ENCODE data around the gene FGF11. TPM values are rescaled to one million over a fixed set of nuclear protein-coding genes. Genes with fewer than 3 reads are reported as not detected.
A peak's percentile ranks its signal among the peaks of the same experiment; 100 is the strongest.

The FGF11 gene
- total and polyA plus RNA-seq, 12 donors: 10.2 to 76.7 (median 22.2) TPM

DNA sequence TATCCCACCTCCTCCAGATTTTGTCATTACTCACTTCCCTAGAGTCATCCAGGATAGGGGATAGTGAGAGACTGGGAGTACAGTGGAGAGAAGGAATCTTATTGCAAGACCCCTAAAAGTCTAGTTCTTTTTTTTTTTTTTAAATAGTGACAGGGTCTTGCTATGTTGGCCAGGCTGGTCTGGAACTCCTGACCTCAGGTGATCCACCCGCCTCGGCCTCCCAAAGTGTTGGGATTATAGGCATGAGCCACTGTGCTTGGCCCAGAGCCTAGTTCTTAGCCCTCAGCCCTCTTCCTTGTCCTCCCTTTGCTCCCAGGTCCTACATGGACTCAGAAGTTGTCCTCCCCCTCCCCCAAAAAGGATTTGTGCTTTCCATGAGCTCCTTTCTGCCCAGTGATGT, 2.8 kb downstream of the FGF11 start:
- H3K36me3 ChIP-seq (replicated peaks in 1 of 2): no peaks in the 10 kb centered on the region
- intact Hi-C loops (cut with DNase I): no loop called here
- no peaks in the 10 kb centered on the region for H3K9me3 ChIP-seq (replicated peaks in 1 of 3)
- WGBS, 4 donors: 86 to 100% (median 94%) methylated on average over 2 of the region's 2 CpGs
- H3K27me3 ChIP-seq: no peaks in the 10 kb centered on the region
- H3K27ac ChIP-seq: no peak overlapping the region
- no peak overlapping the region for H3K4me3 ChIP-seq
- peaks cover 42 to 53% of the 10 kb centered on the region in 2 donors for H3K4me1 ChIP-seq (replicated peaks in 1 of 2)
- TF ChIP-seq CTCF (IDR thresholded peaks at IDR 0.05): no peak
- no peak for TF ChIP-seq POLR2A (IDR thresholded peaks at IDR 0.05)
- DNase-seq: no peak

DNA sequence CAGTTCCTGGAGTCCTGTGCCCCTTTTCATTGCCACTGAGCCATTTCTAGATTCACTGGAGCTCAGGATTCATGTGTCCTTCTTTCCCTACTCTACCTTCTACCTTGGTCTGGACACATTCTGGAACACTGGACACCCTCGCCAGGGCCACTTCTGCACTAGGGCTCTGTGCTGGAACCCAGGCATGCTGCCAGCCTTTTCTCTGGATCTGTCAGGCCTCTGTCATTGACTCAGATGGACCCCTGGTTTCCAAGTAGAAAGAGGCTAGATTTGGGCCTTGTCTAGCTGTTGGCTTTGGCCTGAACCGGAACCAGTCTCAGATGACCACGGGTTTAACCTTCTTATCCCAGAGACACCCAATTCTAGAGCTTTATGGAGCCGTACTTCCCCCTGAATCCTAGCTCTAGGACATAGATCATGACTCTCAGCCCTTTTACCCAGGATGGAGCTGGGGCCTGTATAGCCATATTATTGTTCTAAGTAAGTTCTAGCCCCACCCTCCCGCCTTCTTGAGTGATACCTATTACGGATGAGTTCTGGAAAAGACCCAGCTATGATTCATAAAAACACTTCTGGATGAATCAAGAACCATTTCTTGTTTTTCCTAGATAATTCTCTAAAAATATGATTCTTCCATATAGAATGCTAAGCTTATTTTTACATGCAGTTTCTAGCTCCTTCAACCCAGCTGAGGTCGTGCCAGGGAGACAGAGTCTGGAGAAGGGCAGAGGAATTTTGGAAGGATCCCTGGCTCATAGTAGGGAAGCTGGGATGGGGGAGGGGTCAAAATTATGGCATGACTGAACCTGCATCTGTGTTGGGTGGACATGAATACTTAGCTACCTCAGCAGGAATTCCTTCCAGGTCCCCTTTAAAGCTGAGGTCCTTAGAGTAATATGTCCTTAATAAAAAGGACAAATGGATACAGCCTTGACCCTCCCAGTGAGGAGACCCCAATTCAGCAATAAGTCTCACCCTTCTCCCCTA, 4.5 kb downstream of the FGF11 start:
- WGBS, 4 donors: 63 to 78% (median 74%) methylated on average over 7 of the region's 7 CpGs
- H3K27me3 ChIP-seq: no peaks in the 10 kb centered on the region

DNA sequence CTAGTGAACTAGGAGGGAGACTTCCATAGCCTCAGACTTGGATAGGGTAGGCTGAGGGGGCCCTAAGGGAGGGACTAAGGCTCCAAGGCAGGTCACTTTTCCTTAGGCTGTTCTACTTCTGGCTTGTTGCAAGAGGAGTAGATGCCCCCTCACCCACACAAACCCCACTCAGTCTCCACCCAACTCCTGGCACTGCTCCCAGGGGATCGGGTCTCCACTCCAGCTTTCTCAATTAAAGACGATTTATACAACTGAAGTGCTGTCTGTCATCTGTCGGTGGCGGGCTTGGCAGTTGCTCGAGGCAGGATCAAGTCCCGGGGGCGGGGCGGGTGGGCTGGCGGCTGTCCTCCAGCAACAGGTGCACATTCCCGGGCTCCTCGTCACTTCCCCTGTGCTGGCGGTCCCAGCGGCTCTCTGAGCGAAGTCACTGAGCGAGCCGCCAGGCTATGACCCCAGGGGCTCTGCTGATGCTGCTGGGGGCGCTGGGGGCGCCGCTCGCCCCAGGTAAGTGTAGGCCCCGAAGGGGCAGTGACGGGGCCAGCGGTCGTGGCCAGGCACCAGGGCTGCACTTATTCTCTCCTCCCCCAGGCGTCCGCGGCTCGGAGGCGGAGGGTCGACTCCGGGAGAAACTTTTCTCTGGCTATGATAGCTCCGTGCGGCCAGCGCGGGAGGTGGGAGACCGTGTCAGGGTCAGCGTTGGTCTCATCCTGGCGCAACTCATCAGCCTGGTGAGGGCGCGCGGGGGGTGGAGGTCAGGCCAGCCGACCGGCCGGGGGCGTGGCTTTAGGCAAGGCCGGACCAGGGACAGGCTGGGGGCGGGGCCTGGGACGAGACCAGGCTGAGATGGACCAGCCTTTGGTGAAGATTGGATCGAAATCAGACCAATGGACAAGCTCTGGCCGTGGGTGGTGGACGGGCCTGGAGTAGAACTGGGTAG, 5.6 kb downstream of the FGF11 start, which contains the start of gene CHRNB1:
Gene CHRNB1 (plus strand): TSS at position 380 of the 937 bp plus-strand sequence. CDS start 67 bp downstream, at position 447.
- Histone ChIP-seq H3K27me3 (no peaks in the 10 kb centered on the region), H3K4me3 (peak within 1 kb of the TSS in 2 of 4 donors; percentile 35 to 46), H3K36me3 (replicated peaks in 1 of 2) (no peaks in the 10 kb centered on the region), H3K9me3 (replicated peaks in 1 of 3) (no peaks in the 10 kb centered on the region), H3K4me1 (replicated peaks in 1 of 2) (peaks cover 26 to 34% of the 10 kb centered on the region in 2 donors), H3K27ac (peak within 1 kb of the TSS; percentile 59 to 91 (median 86))
- 0 to 5% (median 2%) methylated on average over 7 to 51 of the region's 51 CpGs for WGBS, 4 donors
- intact Hi-C loops (cut with DNase I): no loop called here
- TF ChIP-seq POLR2A (IDR thresholded peaks at IDR 0.05): peak; percentile 33 to 66
- peak in 3 of 6 experiments; percentile 22 to 40 (median 33) for TF ChIP-seq CTCF (IDR thresholded peaks at IDR 0.05)
- peak; percentile 92 to 98 (median 95) for DNase-seq

More for the DNA sequence above, 4.5 kb downstream of the FGF11 start:
- DNase-seq: peak in 1 of 7 donors; percentile 62
- intact Hi-C loops (cut with DNase I): no loop called here
- Histone ChIP-seq H3K27ac (peak overlapping the region; percentile 57 to 91 (median 86)), H3K9me3 (replicated peaks in 1 of 3) (no peaks in the 10 kb centered on the region), H3K4me1 (replicated peaks in 1 of 2) (peaks cover 33 to 46% of the 10 kb centered on the region in 2 donors), H3K36me3 (replicated peaks in 1 of 2) (no peaks in the 10 kb centered on the region), H3K4me3 (no peak overlapping the region)
- TF ChIP-seq CTCF (IDR thresholded peaks at IDR 0.05) (no peak), POLR2A (IDR thresholded peaks at IDR 0.05) (no peak)

Data from adrenal gland (tissue), 12 donors.